Memory B cell (primary cell): ENCODE measurements around the gene DIAPH3.
A peak's percentile ranks its signal among the peaks of the same experiment; 100 is the strongest.
"Not testable (repeated sequence)": the region's sequence is repeated elsewhere in the genome, so short reads cannot be mapped to it uniquely, and the experiment has no call there.

Experiments used
- ATAC-seq: fragments of 150-1000 bp; cut with Tn5 transposase; 2 replicates; pipeline ENCODE4 v1.10.0; 2021; ENCODE audit warnings: low read depth, mild to moderate bottlenecking, moderate library complexity
- DNase-seq, 2 donors: peaks; one replicate each; pipeline ENCODE4 v3.0.0; 2022; ENCODE audit warnings: low spot score in 2 of 2
- H3K27ac Mint-ChIP-seq: one replicate; pipeline ENCODE4 v1.8.0; 2022; ENCODE audit warnings: mild to moderate bottlenecking, moderate library complexity, mixed read lengths
- H3K27me3 Mint-ChIP-seq: one replicate; pipeline ENCODE4 v1.8.0; 2022; ENCODE audit warnings: mixed read lengths
- H3K36me3 Mint-ChIP-seq: one replicate; pipeline ENCODE4 v1.8.0; 2022; ENCODE audit warnings: mild to moderate bottlenecking, mixed read lengths
- H3K4me1 Mint-ChIP-seq: one replicate; pipeline ENCODE4 v1.8.0; 2022; ENCODE audit warnings: mixed read lengths
- H3K4me3 Mint-ChIP-seq: one replicate; pipeline ENCODE4 v1.8.0; 2022; ENCODE audit warnings: mild to moderate bottlenecking, moderate library complexity, mixed read lengths
- H3K9me3 Mint-ChIP-seq: one replicate; pipeline ENCODE4 v1.8.0; 2022; ENCODE audit warnings: mixed read lengths

The DIAPH3 gene

DNA sequence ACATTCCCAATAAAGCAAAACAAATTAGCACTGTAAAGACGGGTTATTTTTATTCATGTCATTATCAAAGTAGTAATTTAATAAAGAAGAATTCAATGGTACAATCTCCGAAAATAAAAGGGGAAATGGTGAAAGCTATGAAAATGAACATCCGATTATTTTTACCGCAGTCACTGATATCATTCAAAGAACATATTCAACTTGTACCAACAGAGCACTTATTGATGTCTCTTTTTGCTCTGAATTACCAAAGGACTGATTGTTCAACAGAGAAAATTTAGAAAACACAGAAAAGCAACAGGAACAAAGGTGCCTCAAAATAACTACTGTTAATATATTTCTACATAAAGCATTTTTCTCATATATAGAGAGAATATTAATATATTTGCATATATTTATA, 119.4 kb downstream of the DIAPH3 start:
- Mint-ChIP-seq H3K36me3 (no peaks in the 10 kb centered on the region), H3K4me1 (no peaks in the 10 kb centered on the region), H3K27ac (no peak overlapping the region), H3K27me3 (no peaks in the 10 kb centered on the region), H3K9me3 (peaks cover 2% of the 10 kb centered on the region), H3K4me3 (no peak overlapping the region)
- DNase-seq (no peak), ATAC-seq (no peak)

GRCh38 chr13:60043262-60043661, 120.5 kb downstream of the DIAPH3 start:
- Mint-ChIP-seq H3K4me3 (no peak overlapping the region), H3K9me3 (peaks cover 2% of the 10 kb centered on the region), H3K27ac (no peak overlapping the region), H3K27me3 (no peaks in the 10 kb centered on the region), H3K4me1 (no peaks in the 10 kb centered on the region), H3K36me3 (no peaks in the 10 kb centered on the region)
- DNase-seq (no peak), ATAC-seq (no peak)

GRCh38 chr13:60040668-60041067, 123.1 kb downstream of the DIAPH3 start:
- H3K4me3 Mint-ChIP-seq, H3K4me1 Mint-ChIP-seq, H3K9me3 Mint-ChIP-seq, ATAC-seq, H3K27me3 Mint-ChIP-seq, DNase-seq, H3K27ac Mint-ChIP-seq, H3K36me3 Mint-ChIP-seq: not testable (repeated sequence)

- ATAC-seq (no peak), DNase-seq (no peak)
- Mint-ChIP-seq H3K27ac (no peak overlapping the region), H3K4me3 (no peak overlapping the region), H3K9me3 (no peaks in the 10 kb centered on the region), H3K36me3 (no peaks in the 10 kb centered on the region), H3K4me1 (no peaks in the 10 kb centered on the region), H3K27me3 (no peaks in the 10 kb centered on the region)
Observed at GRCh38 chr13:60035874-60036273, 127.9 kb downstream of the DIAPH3 start.

DNA sequence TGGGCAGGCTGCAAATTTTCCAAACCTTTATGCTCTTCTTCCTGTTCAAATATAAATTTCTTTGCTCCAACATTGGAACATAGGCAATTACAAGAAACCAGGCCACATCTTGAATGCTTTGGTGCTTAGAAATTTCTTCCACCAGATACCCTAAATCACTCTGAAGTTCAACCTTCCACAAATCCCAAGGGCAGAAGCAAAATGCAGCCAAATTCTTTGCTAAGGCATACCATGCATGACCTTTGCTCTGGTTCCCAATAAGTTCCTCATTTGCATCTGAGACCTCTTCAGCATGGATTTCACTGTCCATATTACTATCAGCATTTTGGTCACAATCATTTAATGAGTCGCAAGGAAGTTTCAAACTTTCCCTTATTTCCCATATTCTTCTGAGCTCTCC, 130.9 kb downstream of the DIAPH3 start:
- DNase-seq (no peak), ATAC-seq (no peak)
- no peaks in the 10 kb centered on the region for H3K27me3 Mint-ChIP-seq
- H3K4me1 Mint-ChIP-seq = no peaks in the 10 kb centered on the region
- no peak overlapping the region for H3K4me3 Mint-ChIP-seq
- no peaks in the 10 kb centered on the region for H3K36me3 Mint-ChIP-seq
- H3K9me3 Mint-ChIP-seq = no peaks in the 10 kb centered on the region
- H3K27ac Mint-ChIP-seq = no peak overlapping the region

DNA sequence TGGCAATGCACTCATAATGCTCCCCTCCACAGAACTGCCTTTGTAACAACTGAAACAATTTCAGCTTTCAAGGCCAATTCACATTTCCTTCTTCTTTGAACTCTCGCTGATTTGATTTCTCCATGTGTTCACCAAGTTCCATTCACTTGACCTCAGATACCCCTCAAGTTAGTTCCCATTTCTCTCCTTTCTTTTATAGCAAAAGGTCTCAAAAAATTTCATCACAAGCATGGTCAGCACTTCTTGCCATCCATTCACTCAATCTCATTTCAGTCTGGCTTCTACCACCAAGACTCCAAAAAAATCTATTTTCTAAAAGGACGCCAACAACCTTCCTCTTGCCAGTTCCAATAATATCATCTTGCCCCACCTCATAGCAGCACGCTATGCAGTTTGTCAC, 135.7 kb downstream of the DIAPH3 start:
- Mint-ChIP-seq H3K27me3 (no peaks in the 10 kb centered on the region), H3K4me3 (no peak overlapping the region), H3K9me3 (peaks cover 4% of the 10 kb centered on the region), H3K27ac (no peak overlapping the region), H3K4me1 (no peaks in the 10 kb centered on the region), H3K36me3 (no peaks in the 10 kb centered on the region)
- no peak for DNase-seq
- ATAC-seq = no peak

DNA sequence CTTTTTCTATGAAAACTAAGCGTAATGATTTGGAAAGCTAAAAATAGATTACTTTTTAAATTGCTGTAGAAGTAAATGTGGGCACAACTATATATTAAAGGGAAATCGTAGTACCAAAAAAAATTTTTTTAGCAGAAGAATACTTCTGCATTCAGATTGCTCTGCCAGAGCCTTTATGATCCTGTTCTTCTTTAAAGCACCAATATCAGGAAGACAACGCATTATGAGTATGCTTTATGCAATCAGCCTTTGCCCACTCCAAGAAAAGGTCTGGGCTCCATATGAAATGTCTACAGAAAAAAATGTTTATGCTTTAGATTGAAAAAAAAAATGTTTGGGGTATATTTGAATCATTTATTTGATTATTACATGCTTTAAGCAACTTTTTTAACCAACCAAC, 137.4 kb downstream of the DIAPH3 start:
- Mint-ChIP-seq H3K27me3 (no peaks in the 10 kb centered on the region), H3K4me1 (no peaks in the 10 kb centered on the region), H3K9me3 (peaks cover 4% of the 10 kb centered on the region), H3K36me3 (no peaks in the 10 kb centered on the region), H3K4me3 (no peak overlapping the region), H3K27ac (no peak overlapping the region)
- DNase-seq = no peak
- ATAC-seq = no peak

DNA sequence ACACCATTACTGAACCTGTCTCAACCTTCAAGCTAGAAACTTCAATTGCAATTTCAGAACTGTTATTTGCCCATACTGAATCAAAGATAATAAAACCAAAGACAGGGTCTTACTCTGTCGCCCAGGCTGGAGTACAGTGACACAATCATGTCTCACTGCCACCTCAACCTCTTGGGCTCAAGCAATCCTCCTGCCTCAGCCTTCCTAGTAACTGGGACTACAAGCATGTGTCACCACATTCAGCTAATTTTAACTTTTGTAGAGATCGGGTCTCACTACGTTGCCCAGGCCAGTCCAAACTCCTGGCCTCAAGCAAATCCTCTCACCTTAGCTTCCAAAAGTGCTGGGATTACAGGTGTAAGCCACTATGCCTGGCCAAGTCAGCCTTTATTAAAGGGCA, 143.4 kb downstream of the DIAPH3 start:
- Mint-ChIP-seq H3K36me3 (no peaks in the 10 kb centered on the region), H3K27me3 (no peaks in the 10 kb centered on the region), H3K27ac (no peak overlapping the region), H3K9me3 (peaks cover 6% of the 10 kb centered on the region), H3K4me3 (no peak overlapping the region), H3K4me1 (peaks cover 4% of the 10 kb centered on the region)
- DNase-seq = no peak
- ATAC-seq = no peak

DNA sequence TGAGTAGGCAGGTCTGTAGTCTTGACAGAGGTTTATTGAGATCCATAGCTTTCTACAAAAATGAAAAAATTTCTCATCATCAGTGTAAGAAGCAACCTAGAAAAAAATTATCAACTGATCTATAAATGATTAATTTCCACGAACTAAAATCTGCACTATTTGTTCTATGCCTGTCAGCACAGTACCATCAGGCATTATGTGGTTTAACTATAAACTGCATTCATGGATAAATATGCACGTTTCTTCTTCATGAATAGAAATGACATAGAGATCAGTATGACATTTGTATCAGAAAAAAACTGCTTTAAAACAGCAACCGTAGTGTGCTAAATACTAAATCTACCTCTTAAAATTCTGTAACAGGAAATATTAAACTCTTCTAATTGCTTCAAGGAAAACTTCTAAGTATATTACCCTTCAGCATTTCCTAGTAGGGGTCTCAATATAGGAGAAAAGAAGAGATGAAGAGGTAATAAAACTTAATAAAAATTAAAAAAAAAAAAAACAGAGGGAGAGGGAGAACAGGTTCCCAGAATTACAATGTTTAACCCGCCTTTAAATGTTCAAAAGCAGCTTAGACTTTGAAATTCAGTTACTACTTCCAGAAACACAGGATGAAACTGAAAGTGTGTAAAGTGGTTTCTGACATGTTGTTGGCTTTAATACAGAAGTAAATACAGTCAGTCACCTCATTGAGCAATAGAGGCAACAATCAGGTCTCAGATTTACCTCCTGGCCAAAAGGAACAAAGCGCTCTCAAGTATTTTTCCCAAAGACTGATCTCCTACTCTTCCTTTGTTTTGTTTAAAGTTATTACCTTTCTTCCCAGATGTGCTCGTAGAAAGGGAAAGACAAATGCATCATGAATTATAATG, 144.4 kb downstream of the DIAPH3 start:
- DNase-seq (no peak), ATAC-seq (peak; percentile 26)

GRCh38 chr13:60018536-60018935, 145.2 kb downstream of the DIAPH3 start:
- no peak for DNase-seq
- H3K4me3 Mint-ChIP-seq = no peak overlapping the region
- ATAC-seq = no peak
- H3K36me3 Mint-ChIP-seq = no peaks in the 10 kb centered on the region
- H3K9me3 Mint-ChIP-seq = peaks cover 2% of the 10 kb centered on the region
- no peak overlapping the region for H3K27ac Mint-ChIP-seq
- peaks cover 4% of the 10 kb centered on the region for H3K4me1 Mint-ChIP-seq
- H3K27me3 Mint-ChIP-seq = no peaks in the 10 kb centered on the region

More for the DNA sequence above, 144.4 kb downstream of the DIAPH3 start:
- Mint-ChIP-seq H3K9me3 (peaks cover 5% of the 10 kb centered on the region), H3K4me3 (no peak overlapping the region), H3K27ac (no peak overlapping the region), H3K27me3 (no peaks in the 10 kb centered on the region), H3K36me3 (no peaks in the 10 kb centered on the region), H3K4me1 (peaks cover 4% of the 10 kb centered on the region)

DNA sequence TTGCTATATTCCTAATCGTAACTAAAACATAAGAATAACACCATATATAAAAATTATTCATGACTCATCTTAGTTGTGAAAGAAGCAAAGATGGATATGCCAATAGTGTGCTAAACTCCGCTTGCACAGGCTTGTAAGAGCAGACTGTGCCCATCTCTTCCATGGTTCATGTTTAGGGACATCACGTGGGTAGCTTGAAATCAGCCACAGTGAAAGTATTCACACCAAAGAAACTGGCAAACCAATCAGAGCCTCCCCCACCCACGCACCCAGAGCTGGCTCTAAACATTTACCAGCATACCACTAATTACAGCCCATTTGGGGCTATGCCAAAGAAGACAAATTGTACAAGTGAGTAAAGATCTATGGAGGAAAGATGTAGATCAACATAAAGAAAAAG, 147.5 kb downstream of the DIAPH3 start:
- Mint-ChIP-seq H3K4me1 (peaks cover 4% of the 10 kb centered on the region), H3K4me3 (no peak overlapping the region), H3K36me3 (no peaks in the 10 kb centered on the region), H3K27ac (no peak overlapping the region), H3K27me3 (no peaks in the 10 kb centered on the region), H3K9me3 (peaks cover 2% of the 10 kb centered on the region)
- ATAC-seq = no peak
- no peak for DNase-seq

GRCh38 chr13:60013166-60013565, 150.6 kb downstream of the DIAPH3 start:
- DNase-seq (no peak), ATAC-seq (no peak)
- no peaks in the 10 kb centered on the region for H3K4me1 Mint-ChIP-seq
- no peaks in the 10 kb centered on the region for H3K9me3 Mint-ChIP-seq
- H3K27me3 Mint-ChIP-seq = no peaks in the 10 kb centered on the region
- H3K4me3 Mint-ChIP-seq = no peak overlapping the region
- no peaks in the 10 kb centered on the region for H3K36me3 Mint-ChIP-seq
- H3K27ac Mint-ChIP-seq = no peak overlapping the region

- Mint-ChIP-seq H3K4me1 (no peaks in the 10 kb centered on the region), H3K4me3 (no peak overlapping the region), H3K27me3 (no peaks in the 10 kb centered on the region), H3K27ac (no peak overlapping the region), H3K9me3 (no peaks in the 10 kb centered on the region), H3K36me3 (no peaks in the 10 kb centered on the region)
- ATAC-seq = no peak
- DNase-seq = no peak
Observed at GRCh38 chr13:60012488-60012887, 151.2 kb downstream of the DIAPH3 start.

DNA sequence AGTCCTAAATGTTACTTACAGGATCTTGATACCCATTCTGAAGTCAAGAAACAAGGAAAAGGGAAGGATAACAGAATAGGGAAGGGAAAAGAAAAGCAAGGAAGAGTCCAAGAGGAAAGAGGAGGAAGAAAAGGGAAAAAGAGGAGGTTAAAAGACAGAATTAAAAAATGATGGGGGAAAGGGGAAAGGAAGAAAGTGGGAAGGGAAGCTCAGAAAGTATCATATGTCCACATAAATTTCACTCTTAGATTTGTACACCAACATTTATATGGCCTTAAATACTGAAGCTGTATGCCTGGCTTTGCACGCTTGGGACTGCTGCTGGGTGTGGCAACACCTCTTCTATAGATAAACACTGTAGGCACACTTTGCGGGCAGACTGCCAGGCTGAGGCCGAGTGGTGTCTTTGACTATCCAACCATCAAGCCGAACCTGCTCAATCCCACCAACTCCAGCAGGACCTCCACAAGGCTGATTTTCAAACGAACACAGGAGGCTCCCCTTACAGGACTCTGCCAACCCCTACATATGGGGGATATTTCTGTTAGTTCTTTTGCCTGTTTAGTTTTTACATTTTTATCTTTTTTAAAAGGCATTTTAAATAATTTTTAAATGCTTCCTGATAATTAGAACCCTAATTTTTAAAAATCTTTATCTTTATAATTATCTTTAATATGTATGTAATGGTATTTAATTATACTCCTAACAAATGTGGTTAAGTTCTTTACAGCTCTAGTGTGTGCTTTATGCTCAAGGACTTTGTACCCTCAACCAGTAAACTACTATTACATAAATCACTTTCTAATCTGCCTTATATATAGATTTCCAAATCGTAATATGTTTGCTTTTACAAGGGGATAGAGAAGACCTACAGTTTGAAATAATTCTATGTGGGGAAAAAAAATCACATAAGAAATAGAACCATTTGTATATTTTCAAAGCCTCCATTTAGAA, 154.2 kb downstream of the DIAPH3 start:
- no peak for ATAC-seq
- H3K27me3 Mint-ChIP-seq = no peaks in the 10 kb centered on the region

More for the DNA sequence above, 154.2 kb downstream of the DIAPH3 start:
- no peak overlapping the region for H3K4me3 Mint-ChIP-seq
- DNase-seq = no peak
- no peaks in the 10 kb centered on the region for H3K4me1 Mint-ChIP-seq
- H3K27ac Mint-ChIP-seq = no peak overlapping the region
- H3K36me3 Mint-ChIP-seq = no peaks in the 10 kb centered on the region
- H3K9me3 Mint-ChIP-seq = no peaks in the 10 kb centered on the region
